Myocyte (in vitro differentiated cells): ENCODE data around the gene ABHD13. TPM values are rescaled to one million over a fixed set of nuclear protein-coding genes. Genes with fewer than 3 reads are reported as not detected.
"Not testable (repeated sequence)": the region's sequence is repeated elsewhere in the genome, so short reads cannot be mapped to it uniquely, and the experiment has no call there.

Experiments
- DNase-seq: peaks from one replicate; pipeline ENCODE4 v3.0.0-alpha.2; 2012; ENCODE audit warnings: low read depth
- total RNA-seq: library from RNA; depleted of rRNA; stranded (reverse); fragments of >200 nt; gene quantifications from 2 replicates; pipeline ENCODE4 v1.2.3, GENCODE V29; 2014

The ABHD13 gene
- total RNA-seq, 1 donor from 2014 or later: 11.2 TPM

DNA sequence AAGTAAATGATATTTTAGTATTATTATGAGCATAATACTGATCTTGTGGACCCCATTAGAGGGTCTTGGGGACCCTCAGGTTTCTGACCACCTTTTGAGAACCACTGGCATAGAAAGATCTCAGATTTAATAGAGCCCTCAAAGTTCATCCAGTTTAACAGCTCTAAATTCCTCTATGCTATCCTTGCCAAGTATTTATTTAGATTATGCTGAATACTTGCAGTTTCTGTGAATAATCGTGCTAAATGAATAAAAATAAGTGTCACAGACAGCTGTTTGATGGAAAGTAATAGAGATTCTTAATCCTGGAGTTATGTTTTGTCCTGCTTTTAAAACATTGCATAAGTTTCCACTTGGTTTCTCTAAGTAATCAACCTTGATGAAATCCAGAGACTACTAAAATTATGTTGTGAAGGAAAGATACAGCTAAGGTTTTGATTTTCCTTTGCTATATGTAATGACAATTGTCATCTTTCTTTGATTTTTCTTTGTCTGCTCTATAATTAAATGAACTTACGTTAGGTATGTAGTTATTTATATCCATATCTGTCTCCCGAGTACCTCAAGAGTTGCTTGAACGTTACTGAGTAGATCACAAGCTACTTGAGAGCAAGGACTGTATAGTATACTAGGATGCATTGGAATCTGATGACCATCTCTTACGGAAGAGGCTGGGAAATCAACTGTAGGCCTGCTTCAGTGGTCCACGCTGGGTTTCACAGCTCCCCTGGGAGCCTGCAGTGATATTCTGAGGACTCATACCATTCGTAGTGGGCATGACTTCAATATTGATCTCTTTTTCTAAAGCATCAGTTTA lies 5.7 kb downstream of the ABHD13 start:
- no peak for DNase-seq

DNA sequence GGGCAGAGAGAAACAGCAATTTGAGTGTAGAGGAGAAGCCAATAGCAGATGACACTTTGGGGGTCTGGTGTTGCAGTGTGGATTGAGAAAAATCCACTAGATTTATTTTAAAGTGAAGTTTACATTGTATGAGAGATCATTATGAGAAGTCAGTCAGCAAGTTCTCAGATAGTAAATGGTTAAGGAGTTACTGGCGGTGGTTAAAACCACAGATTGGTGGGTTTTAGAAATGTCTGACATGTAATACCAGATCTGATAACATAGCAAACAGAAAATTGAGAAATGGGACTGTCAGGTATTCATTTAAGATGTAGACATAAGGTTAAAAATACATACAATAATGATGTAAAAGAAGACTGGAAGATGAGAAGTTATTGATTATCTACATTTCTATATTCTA lies 7.2 kb downstream of the ABHD13 start:
- DNase-seq: no peak

DNA sequence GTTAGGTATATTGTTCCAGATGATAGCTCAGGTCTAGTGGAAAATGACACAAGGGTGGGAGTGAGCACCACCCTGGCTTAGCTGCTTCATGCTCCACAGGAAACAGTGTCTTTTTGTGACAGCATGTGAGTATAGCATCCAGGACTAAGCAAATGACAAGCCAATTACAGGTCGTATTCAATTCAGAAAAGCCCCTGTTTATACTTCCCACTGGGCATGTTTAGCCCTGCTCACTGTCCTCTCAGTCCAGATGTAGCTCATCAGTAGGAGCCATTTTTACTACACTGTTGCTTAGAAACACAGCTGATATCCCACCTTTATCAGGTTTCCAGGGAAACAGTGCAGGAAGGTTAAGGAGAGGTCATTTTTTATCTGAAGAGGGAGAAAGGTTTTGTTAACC lies 8.0 kb downstream of the ABHD13 start:
- no peak for DNase-seq

DNA sequence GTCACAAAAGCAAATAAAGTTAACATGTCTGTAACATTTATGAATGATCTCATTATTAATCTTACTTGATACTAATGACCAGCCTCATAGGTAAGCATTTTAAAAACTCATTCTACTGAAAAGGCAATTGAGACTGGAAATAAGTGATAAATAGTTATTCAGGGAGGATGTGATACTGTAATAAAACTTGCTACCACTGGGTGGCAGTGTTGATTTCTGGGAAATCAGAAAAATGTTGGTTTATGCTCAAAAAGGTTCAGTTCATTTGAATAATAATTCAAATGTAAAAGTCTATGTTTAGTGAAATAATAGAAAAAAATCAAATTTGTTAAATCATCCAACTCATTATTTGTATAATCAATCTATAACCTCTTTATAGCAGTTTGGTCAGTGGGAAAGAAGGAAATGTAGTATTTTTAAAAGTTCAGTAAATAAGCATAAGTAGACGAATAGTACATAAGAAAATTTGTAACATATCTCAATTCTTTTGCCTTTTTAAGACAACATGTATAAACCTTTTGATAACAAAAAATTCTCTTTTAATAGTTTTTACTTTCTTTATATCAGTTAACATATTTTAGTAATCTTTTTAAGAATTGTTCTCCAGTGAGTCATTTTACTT lies 9.6 kb downstream of the ABHD13 start:
- peak; percentile 51 for DNase-seq

DNA sequence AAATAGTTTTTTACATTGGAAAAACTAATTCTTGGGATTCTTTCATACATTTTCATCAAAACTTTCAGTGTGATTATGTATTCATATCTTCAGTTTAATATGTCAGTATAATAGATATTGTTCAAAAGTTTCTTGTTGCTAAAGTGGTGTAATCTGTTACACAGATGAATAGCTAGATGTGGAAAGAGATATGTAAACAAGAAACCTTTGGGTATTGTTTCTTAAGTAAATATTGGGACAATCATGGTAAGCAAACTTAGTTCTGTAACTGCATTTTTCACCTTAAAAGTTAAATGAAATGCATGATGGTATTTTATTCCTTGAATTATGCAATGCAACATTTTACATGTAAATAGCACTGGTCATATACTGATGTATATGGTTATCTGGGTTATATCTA lies 12.2 kb downstream of the ABHD13 start:
- no peak for DNase-seq

DNA sequence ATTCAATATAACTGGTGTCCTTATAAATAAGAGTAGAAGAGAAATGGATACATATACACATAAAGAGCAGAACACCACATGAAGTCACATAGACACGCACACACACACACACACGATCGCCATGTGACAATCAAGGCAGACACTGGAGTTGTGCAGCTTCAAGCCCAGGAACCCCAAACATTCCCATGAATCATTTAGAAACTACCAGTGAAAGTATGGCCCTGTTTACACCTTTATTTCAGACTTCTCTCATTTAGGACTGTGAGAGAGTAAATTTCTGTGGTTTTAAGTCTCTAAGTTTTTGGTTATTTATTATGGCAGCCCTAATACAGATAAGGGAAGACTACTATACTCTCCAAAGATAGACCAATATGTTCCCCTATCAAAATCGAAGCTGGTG lies 31.0 kb downstream of the ABHD13 start:
- no peak for DNase-seq

DNA sequence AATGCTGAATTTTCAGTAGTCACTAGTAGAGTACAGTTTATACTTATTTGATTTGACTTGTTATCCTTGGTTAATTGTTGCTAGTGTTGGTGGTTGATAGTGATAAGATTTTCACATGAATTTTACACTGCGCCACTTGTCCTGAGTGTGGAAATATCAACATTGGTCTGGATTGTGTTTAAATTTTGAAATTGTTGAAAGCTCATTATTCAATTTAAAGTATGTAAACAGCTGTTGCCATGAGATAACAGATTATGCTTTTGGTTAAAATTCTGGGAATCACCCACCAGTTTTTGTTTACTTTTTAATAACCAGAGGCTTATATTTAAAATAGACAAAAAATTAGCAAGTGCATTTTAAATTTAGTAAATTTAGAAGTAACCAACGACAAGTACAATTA lies 39.1 kb downstream of the ABHD13 start:
- DNase-seq: no peak

DNA sequence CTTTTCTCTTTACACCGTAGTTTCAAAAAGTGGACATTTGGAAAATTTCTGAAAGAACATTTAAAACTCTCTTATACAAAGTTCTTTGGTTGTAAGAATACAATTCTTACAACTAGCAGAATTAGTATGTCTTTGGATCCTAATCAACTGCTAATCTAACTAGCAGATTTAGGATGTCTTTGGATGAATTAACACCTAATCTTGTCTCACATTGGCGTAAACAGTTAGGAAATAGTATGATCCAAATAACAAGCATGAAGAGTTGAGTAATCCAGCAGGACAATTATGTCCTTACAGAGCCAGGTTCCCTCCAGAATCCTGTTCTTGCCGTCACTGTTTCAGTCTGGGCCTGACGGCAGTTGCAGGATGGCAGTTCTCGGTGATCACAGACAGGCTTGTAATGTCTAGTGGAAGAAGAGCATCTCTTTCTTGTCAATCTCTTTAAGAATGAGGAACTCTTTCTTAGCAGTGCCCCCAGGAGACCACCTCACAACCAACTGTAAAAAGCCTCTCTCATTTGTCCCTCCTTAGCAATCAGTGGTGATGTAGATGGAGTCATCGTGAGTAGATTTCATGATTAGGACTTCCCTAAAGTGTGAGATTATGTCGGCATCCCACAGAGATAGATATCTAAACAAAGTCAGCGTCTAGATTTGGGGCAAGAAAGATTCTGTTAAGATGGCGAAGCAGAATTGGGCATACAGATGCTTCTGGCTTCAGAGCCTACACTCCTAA lies 45.6 kb downstream of the ABHD13 start:
- DNase-seq: no peak

DNA sequence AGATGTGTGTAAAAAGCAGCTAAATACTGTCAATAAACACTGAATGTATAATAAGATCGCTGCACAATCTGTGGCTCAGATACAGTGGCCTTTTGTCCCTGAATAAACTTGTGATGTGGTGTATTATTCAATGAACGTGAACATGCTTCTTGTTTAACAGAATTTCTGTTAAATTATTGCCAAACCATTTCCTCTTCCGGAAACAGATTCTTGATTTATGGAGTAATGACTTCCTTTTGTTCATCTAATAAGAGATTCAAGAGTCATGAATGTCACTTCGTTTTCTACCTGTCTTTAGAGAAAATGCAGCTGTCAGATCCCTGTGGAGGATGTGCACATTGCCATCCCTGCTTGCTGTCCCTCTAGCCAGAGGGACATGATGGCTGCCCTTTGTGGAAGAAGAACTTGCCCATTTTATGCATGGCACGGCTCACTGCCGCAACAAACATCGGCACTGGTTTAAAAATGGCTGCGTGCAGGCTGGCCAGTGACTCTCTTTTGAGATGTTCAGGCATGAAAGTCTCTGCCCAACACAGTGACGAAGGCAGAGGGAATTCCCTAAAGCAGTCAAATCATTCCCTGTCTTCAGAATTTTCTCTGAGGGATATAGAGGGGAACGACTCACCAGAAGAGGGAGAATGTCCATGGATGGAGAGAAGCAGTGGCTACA lies 48.3 kb downstream of the ABHD13 start:
- no peak for DNase-seq

DNA sequence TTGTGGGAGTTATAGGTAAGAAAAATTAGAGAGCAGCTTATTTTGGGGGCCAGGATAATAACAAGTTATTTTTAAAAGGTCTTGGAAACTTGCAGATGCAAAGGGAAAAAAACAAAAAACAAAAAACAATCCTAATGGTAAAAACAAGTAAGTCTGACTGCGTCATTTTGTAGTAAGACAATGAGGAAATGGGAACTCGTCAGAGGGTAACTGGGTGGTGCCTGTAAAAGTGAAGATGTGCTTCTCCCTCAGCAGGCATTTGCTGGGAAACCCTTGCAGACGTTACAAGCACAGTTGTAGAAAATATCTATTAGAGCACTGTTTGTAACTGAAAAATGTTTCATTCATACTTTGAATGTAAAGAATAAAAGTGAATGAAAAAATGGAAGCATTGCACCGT lies 49.2 kb downstream of the ABHD13 start:
- no peak for DNase-seq

DNA sequence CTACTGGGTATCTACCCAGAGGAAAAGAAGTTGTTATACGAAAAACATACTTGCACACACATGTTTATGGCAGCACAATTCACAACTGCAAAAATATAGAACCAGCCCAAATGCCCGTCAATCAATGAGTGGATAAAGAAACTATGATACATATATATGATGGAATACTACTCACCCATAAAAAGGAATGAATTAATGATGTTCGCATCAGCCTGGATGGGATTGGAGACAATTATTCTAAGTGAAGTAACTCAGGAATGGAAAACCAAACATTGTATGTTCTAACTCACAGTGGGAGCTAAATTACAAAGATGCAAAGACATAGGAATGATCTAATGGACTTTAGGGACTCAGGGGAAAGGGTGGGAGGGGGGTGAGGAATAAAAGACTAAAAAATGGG lies 49.7 kb downstream of the ABHD13 start:
- DNase-seq: not testable (repeated sequence)

DNA sequence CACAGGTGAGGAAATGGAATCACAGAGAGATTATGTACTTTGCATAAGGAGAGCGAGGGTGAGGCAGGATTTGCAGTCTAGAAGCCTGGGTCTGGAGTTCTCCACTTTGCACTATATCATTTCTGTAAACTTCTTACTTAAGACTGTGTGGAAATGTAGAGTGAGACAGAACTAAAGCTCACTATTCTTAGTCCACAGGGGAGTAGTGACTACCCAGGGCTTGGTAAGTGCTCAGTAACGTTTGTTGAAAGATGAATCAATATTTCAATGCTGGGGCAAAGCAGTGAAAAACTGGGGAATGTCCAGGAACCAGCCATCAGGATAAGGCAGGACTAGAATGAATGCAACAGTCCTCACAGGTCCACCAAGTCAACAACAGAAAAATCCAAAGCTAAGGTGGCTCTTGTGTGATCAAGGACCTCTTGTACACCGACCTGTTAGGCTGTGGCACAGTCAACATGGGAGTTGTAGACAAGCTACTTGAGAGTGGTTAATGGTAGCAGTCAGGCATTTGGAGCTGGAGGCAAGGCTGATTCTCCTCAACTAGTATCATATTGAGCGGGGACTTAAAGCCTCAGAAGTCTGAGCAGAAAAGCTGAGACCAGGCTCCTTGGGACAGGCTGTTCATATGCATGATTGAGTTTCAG lies 50.4 kb downstream of the ABHD13 start:
- no peak for DNase-seq

DNA sequence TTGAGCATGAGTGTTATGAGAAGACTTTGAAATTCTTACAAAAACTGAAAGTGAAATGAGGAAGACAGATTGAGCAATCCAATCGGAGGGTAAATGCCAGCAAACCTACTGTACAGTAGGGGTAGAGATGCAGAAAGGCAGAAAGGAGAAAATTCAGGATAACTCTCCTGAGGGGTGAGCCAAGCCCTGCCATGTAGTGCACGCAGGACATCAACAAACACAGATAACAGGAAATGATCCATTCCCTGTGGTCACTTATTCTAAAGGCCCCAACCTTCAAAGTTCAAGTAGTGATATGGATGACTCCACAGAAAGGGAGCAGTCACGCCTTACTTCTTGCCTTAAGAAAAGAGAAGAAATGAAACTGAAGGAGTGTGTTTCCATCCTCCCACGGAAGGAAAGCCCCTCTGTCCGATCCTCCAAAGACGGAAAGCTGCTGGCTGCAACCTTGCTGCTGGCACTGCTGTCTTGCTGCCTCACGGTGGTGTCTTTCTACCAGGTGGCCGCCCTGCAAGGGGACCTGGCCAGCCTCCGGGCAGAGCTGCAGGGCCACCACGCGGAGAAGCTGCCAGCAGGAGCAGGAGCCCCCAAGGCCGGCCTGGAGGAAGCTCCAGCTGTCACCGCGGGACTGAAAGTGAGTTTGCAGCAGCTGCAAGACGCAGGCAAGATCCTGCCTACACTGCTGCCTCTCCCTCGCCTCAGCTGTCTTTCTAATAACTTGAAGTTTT lies 51.6 kb downstream of the ABHD13 start, which contains the start of gene TNFSF13B:
Gene TNFSF13B (plus strand): TSS at position 118 of the 728 bp plus-strand sequence. CDS start 178 bp downstream, at position 296.
- DNase-seq: peak; percentile 86

DNA sequence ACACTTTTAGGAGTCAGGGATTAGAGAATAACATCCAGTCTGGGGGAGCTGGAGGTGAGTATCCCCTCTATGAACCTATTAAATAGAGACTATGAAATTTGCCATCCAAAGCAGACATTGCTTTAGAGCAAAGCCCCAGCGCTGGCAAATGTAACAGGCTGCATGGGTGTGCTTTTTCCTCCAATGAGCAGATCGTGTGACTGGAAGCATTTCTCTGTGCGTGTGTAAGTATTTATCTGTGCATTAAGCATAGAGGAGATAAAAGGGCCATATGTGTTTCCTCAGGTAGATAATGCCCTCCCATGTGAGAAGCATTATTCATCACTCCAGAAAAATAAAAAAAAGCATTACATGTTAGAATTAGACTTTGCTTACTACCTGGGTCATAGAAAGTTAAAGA lies 52.2 kb downstream of the ABHD13 start:
- DNase-seq: no peak

DNA sequence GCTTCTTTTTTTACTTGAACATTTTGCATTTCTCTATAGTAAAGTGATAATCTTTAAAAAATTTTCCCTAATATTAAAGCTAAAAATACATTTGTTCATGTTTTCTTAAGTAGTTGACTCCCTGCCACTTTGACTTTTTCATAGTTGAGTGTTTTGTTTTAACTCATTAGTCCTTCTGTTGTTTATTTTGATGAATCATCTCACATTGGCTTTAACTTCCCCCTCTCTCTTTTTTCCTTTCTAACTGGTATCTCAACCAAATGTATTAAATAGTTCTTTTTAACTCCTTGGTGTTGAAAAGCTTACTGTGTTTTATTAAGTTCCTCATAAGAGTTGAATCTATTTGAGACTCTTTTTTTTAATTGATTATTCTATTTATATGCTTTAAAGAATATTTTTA lies 54.1 kb downstream of the ABHD13 start:
- DNase-seq: peak; percentile 11

DNA sequence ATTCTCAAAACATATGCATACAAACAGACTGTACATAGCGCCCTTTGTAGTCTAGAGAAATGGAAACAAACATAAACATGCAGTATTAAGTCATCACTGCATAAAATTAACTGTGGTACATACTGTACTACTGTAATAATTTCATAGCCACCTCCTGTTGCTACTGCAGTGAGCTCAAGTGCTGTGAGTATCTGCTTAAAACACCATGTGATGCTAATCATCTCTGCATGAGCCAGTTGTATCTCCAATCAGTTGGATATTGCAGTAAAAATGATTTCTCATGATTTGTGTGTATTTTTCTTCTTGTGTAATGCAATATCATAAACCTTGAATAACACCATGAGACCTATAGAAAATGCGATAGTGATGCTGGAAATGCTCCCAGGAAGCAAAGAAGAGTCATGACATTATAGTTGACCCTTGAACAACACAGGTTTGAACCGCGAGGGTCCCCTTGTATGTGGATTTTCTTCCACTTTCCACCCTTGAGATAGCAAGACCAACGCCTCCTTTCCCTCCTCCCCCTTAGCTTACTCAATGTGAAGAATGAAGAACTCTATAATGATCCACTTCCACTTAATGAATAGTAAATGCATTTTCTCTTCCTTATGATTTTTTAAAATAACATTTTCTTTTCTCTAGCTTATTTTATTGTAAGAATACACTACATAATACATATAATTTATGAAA lies 55.4 kb downstream of the ABHD13 start:
- DNase-seq: no peak

DNA sequence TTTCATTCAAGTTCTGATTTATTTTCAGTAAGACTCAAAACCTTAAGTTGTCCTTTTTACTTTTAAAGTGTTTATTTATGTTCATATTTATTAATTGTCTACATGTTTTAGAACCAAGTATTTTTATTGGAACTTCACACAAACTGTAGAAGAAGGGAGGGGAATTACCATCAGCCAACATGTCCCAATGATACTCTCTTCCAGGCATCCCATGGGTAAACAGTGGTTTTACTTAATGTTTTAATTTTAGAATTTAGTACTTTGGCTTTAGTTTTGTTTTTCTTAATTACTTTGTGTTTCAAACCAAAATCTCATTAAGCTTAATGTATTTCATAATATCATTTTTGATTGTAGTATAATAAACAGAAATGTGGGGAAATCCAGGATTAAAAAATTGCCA lies 56.5 kb downstream of the ABHD13 start:
- no peak for DNase-seq

DNA sequence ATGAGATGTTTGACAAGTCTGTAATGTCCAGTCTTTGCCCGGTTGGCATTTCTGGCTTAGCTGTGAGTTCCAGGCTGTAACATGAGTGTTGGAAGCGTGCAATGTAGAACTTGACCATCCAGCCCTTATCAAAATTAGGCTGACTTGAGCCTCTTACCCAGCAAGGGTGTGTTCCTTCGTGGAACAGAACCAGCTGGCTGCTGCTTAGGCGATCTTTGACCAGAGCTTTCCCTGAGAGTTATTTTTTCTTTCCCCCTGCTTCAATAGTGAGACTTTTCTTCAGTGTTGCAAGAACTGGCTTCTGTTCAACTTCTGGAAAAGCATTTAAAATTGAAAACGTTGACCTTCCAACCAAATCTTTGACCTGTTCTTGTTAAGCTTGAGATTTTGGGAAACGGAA lies 57.9 kb downstream of the ABHD13 start:
- peak; percentile 17 for DNase-seq

DNA sequence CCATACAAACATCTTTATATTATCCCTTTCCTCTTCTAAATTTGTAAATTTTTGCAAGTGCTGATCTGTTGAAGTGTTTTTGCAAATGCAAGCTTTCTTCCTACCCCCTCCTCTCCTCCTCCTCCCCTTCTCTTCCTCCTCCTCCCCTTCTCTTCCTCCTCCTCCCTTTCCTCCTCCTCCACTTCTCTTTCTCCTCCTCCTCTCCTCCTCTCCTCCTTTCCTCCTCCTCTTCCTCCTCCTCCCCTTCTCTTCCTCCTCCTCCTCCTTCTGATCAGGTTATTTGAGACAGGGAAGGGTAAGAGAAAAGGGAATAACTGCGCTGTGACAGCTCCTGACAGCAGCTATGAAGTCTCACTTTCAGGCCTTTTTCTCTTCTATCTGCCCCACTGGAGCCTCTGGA lies 60.3 kb downstream of the ABHD13 start:
- DNase-seq: no peak

DNA sequence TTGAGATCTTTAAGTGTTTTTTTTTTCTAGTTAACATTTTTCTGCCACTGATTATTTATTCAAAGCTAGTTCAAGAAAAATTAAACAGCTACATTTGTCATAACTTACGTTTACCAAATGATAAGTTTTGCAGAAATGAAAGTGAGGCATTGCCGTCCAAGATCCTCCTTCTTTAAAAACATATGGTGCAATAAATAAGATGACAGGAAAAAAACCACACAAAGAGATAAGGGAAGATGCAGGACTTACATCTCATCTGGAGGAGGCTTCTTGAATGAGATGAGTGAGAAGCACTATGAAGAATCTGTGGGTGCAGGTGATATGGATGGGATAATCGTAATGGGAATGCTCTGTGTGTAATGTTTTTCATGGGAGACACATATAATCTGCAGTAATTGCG lies 63.7 kb downstream of the ABHD13 start:
- DNase-seq: no peak
